Posterior cingulate gyrus (tissue), 11 donors: ENCODE measurements around the gene TNFRSF25.
"Not testable (repeated sequence)": the region's sequence is repeated elsewhere in the genome, so short reads cannot be mapped to it uniquely, and the experiment has no call there.

Experiments
- DNase-seq, 10 donors: peaks; one replicate each; pipeline versions ENCODE4 v3.0.0 to v3.0.0-alpha.2; 2020 to 2021; ENCODE audit warnings: mixed read lengths in 3 of 10
- intact Hi-C: fragments of 100-400 bp; cut with DNase I; formaldehyde crosslinking; loops from one replicate; pipeline ENCODE4 v1.15.1; 2023

The TNFRSF25 gene

DNA sequence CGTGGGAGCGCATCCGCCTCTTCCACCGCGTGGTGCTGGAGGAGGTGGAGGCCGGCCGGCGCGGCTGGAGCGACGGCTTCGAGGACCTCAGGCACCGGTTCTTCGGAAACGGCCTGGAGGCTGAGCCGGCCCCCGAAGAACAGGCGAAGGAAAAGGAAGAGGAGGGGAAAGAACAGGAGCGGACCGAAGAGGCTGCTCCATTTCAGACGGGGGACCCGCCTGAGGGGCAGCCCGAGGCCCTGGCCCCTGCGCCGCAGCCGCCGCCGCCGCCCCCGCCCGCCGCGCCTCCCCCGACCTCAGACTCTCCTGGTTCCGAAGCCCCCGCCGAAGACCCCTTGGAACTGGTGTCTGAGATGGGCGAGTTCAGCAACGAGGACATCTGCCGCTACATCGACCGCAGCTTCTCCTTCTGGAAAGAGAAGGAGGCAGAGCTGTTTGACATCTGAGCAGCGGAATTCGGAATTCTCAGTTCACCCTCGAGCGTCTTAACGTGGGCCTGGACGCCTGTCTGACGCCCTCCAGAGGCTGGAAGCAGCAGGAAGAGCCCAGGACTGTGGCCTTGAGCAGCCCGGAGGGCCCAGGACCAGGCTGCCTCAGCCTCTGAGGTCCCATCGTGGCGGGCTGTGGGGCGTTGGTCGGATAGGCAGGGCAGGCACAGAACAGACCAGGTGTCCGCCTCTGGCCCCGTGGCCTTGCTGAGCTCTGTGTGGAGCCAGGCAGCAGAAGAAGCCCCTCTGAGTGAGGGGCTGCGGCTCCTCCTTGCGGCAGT is 10.0 kb downstream of the TNFRSF25 start:
- peak in 1 of 10 donors; percentile 48 for DNase-seq
- intact Hi-C loops: not testable (repeated sequence)

DNA sequence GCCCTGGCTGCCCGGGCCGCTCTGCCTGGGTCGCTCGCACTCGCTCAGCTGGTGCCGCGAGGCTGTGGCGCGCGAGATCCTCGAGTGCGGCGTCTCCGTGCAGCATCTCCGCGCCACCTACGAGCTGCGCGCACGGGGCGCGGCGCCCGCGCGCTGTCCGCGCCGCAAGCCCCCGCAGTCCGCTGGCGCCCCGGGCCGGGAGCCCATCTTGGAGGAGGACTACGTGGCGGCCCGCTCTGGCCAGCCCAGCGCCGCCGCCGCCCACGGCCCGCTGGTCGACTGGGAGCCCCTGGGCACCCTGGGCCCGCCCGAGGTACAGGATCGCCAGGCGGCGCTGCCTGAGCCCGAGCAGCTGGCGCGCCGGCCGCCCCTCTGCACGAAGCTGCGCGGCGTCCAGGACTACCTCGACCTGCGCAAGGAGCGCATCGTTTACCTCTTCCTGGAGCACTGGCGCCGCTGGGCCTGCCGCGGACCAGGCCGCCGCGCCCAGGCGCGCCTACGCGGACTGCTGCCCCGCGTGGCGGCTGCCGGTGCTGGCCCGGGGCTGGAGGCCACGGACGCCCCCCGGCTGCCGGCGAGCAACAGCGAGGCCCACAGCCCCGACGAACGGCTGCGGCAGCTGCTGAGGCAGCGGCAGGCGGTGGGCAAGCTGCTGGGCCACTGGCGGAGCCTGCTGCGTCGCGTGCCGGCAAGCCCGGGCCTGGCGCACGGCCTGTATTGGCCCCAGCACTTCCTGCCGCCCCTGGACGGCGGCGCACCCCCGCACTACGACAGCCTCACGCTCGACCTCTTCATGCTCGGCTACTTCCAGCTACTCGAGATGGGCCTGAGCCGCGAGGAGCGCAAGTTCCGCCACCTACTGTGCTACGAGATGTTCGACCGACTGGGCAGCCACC is 10.9 kb downstream of the TNFRSF25 start:
- intact Hi-C loops: no loop called here
- peak in 1 of 10 donors; percentile 78 for DNase-seq

- intact Hi-C loops, DNase-seq: not testable (repeated sequence)
Measured at GRCh38 chr1:6453895-6454855, 11.8 kb downstream of the TNFRSF25 start.

GRCh38 chr1:6450943-6451373 is 15.0 kb downstream of the TNFRSF25 start:
- no peak for DNase-seq
- intact Hi-C loops: no loop called here

DNA sequence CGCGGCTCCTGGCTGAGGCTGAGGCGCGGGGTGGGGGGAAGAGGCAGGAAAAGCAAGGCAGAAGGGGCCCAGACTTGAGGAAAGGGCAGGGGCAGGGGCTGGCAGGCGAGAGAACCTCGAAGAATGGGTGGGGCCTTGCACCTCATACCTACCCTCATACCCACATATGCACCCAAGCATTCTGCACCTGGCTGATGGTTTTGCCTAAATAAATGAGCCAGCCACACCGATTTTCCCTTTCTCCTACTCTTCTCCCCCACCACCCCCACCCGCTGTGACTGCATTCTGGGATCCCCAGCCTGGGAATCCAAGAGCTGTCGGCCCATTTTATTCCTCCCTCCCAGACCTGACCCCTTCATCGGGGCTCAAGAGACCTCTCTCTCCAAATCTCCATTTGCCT is 15.5 kb downstream of the TNFRSF25 start:
- intact Hi-C loops, DNase-seq: not testable (repeated sequence)

GRCh38 chr1:6450005-6450450 is 15.9 kb downstream of the TNFRSF25 start:
- DNase-seq: no peak

GRCh38 chr1:6448749-6449631 is 17.0 kb downstream of the TNFRSF25 start:
- peak in 2 of 10 donors; percentile 19 to 39 for DNase-seq
- intact Hi-C loops: no loop called here

More at GRCh38 chr1:6450005-6450450, 15.9 kb downstream of the TNFRSF25 start:
- intact Hi-C loops: no loop called here

GRCh38 chr1:6447818-6448748 is 17.9 kb downstream of the TNFRSF25 start:
- no peak for DNase-seq
- intact Hi-C loops: no loop called here

DNA sequence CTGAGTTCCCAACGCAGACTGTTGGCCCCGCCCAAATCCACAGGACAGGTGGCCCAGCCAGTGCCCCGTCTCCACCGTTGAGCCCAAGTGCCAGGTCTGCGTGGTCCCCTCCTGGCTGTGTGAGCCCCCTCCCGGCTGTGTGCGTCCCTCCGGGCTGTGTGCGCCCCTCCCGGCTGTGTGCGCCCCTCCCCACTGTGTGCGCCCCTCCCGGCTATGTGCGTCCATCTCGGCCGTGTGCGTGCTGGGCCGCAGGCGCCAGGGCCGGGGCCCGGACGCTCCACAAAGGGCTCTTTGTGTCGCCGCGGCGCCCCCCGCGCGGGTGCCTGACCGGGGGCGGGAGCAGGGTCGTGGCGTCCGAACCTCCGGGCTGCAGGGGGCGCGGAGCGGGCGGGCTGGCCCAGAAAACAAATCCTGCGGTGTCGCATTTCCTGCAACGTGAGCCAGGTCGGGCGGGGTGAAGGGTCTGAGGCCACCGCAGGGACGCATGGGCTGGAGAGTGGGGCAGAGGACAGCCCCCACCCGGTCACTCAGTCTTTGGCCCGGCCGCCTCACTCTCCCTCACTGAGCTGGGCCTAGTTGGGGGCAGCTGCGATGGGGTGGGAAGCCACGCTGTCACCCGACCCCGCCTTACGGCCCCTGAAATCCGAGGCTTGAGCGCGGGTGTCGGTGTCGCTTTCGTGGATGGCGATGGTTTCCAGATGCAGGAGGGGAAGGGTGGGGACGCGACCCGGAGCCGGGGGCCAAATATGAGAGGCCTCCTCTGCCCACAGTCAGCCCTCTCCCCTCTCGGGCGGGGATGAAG is 18.8 kb downstream of the TNFRSF25 start:
- intact Hi-C loops: no loop called here
- no peak for DNase-seq

DNA sequence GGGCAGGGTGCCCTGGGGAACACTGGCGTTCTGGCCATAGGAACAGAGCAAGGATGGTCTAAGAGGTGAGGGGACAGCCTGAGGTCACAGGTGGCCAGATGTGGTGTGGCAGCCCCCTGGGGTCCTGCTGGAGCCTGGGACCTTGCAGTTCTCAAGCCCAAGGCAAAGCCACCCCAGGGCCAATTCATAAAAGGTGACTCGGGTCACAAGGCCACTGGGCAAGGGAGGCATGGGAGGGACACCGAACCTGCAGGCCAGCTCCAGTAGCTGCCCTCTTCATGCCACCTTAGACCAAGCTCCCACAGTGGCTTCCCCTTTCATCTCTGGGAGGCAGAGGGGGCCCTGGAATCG is 19.3 kb downstream of the TNFRSF25 start:
- no peak for DNase-seq
- intact Hi-C loops: no loop called here

DNA sequence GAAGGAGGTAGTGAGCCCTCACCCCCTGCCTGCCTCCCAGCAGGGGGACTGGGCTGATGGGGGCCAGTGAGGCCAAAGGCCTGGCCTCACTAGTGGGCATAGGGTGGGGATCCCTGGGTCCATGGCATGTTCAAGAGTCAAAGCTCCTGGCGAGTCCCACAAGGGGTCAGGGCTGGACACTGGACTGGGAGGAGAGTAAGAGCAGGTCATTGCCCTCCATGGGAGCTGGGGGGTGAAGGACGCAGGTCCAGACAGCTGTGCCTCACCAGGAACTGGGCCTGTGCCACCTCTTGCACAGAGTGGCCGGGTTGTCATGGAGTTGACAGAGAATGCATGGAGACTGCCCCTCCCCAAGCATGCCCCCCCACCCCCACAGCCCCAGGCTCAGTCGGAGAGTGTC is 20.0 kb downstream of the TNFRSF25 start:
- intact Hi-C loops, DNase-seq: not testable (repeated sequence)

DNA sequence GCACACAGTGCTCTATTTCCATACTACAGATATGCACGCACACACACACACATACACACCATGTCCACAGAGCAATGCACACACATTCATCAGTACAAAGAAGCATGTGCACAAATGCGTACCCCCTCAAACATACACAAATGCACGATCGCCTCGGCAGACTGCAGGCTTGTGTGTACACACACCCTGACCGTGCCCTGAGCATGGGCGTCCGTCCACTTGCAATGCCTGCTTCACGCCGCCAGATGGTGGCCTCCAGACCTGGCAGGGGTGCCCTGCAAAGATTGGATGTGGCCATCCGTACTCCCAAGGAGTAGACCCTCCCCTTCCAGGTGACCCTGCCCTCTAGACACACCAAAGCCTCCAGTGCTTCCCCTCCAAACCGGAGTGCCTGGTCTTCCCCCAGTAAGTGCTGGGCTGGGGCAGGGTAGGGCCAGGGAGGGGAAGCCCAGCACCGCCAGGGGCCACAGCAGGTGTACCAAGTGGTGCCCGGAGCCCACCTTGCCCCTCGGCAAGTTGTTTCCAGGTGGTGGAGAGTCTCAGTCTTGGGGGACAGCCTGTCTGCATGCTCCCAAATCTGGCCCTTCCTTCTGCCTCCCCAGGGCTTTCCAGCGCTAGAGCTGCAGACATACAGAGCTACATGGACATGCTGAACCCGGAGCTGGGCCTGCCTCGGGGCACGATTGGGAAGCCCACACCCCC is 20.8 kb downstream of the TNFRSF25 start:
- intact Hi-C loops: no loop called here
- peak in 4 of 10 donors; percentile 26 to 89 (median 27) for DNase-seq

GRCh38 chr1:6444377-6444776 is 21.6 kb downstream of the TNFRSF25 start:
- intact Hi-C loops: no loop called here
- no peak for DNase-seq

DNA sequence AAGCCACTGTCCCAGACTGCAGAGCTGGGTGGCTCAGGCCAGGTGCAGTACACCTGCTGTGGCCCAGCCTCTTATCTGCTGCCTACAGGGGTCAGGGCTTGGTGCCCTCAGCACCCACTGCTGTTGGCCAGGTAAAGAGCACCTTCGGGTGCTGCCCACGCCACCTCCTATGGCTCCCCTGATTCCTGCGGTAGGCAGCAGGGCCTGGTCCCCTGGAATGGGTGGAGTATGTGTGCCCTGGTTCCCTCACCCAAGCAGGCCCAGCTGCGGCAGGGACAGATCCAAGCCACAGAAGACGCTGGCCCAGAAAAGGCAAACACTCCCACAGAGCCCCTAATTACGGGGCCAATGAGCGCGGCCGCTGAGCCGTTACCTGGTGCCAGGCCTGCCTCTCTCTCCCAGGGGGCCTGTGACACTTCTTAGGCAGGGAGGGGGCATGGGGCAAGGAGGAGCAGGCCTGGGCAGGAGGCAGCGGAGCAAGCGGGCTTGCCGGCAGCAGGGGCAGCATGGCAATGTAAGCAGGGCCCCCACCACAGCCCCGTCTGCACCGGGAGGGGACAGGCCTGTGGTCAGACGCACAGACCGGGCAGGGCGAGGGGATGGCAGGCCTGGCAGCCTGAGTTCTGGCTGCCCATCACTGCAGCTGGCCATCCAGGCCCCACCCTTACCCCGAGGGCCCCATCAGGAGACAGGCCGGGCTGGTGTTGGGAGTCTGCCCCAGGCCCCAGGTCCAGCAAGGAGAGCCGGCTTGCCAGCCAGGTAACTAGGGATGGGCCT is 22.4 kb downstream of the TNFRSF25 start:
- no peak for DNase-seq
- intact Hi-C loops: no loop called here

GRCh38 chr1:6441586-6441985 is 24.4 kb downstream of the TNFRSF25 start:
- intact Hi-C loops: no loop called here
- DNase-seq: no peak
